ENCODE results near the gene ACBD3. TPM values are rescaled to one million over a fixed set of nuclear protein-coding genes. Genes with fewer than 3 reads are reported as not detected.

The ACBD3 gene
- total RNA-seq, result 10 to 100 TPM; 19.7 to 20.2 TPM

DNA sequence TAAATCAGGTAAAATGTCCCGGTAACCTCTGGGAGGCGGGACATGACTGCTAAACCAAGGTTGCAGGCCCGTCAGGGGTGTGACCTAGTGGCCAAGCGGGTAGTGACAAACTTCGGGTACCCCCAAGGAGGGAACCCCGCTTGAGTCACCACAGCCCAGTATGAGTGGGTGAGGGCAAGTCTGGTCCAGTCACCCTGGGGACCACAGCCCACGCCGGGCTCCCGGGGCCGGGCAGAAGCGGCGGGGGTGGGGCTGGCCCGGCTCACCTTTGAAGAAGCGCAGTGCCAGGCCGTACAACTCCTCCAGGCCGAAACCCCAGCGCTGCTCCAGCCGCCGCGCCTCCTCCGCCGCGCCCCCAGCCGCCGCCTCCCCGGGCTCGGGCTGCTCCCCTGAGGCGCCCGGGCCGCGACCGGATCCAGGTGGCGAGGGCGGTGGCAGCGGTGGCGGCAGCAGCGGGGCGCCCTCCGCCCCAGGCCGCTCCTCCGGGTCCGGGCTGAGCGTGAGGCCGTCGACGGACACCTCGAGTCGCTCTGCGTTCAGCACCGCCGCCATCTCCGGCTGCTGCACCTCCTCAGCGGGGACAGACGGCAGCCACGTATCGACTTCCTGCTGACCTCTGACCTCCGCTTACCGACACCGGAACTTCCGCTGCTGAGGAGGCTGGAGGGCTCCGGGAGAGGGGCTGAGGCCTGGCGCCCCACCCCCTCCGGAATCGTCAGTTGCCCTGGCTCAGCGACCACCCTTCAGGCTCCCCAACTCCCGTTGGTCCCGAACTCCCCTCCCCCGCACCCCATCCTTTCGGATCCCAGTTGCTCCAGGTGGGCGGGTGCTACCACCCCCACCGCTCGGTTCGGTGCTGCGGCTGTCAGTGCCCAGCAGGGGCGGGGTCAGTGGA is at the start of gene ACBD3:
Gene ACBD3, minus strand, starts transcription at position 618 of the 895 bp plus-strand sequence. Its CDS starts 66 bp downstream, at position 552.
- POLR2A ChIA-PET, result interaction anchor here (1.1 kb wide), 1 partner anchor 11 kb away, joined by 3 read pairs; no protein-coding TSS in a partner anchor
- CTCF ChIA-PET, result interaction anchor here (0.6 to 1.0 kb wide), 4 partner anchors 10 to 63 kb away, joined by 3 to 5 read pairs (median 3); no protein-coding TSS in a partner anchor

DNA sequence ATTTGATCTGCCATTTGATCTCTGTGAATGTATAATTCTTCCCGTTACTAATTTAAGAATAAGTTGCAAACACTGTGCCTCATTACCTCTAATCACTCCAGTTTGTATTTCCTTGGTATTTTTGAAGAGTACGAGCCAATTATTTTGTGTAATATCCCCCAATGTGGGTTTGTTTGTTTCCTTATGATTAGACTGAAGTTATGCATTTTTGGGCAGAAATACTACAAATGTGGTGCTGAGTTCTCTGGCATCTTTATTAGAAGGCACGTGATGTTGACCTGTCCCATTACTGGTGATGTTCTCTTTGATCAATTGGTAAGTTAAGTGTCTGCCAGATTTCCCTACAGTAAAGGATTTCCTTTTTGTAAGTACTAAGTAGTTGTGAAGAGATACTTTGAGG is 47.3 kb upstream of the ACBD3 start:
- ChIA-PET POLR2A (no interaction called here), CTCF (no interaction called here)

DNA sequence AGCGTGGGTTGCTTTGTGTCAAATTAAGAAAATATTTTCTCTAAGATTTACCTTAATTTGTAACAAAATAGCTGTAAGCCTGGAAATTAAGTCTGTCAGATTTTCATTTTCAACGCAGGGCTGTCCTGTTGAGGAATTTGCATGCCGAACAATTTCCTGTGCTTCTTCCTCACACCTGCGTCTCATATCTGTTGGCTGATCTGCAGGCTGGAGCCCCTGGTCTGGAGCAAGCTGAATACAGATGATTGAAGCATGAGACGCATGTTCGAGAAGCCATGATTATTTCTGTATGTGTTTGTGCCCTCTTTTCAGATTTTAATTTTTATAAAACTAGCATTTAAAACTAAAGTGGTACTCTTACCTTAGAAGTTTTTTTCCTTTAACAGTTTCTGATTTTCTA is 46.8 kb upstream of the ACBD3 start:
- POLR2A ChIA-PET, result no interaction called here
- CTCF ChIA-PET, result no interaction called here

DNA sequence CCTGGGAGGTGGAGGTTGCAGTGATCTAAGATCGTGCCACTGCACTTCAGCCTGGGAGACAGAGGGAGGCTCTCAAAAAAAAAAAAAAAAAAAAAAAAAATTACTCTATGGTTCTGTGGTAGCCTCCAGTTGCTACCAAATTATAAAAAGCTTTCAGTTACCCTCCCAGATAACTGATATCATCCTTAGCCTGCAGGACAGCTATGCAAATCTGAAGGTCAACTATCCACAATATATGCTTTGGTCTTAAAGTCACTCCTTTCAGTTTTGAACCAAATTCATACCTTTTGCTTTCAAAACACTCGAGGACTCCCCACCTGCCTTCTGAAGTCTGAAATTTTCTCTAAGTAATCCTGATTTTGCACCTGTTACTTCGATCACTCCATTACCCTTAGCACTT is 40.1 kb upstream of the ACBD3 start:
- ChIA-PET POLR2A (interaction anchor here (0.6 to 0.7 kb wide), 3 partner anchors 42 to 170 kb away, joined by 3 to 6 read pairs (median 4); no protein-coding TSS in a partner anchor), CTCF (interaction anchor here (0.6 kb wide), 1 partner anchor 531 kb away, joined by 4 read pairs; no protein-coding TSS in a partner anchor)

DNA sequence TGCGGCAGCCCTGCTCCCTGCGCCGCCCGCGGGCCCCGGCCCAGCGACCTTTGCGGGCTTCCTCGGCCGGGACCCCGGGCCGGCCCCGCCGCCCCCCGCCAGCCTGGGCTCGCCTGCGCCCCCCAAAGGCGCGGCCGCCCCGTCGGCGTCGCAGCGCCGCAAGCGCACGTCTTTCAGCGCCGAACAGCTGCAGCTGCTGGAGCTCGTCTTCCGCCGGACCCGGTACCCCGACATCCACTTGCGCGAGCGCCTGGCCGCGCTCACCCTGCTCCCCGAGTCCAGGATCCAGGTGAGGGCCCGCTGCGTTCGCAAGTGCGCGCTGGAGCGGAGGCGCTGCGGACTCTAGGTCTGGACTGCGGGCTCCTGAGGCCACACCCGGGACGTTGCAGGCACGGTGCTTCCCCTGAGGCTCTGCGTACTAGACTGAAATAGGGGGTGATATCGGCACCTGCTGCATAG is 37.3 kb upstream of the ACBD3 start:
- ChIA-PET CTCF (interaction anchor here (0.6 kb wide), 1 partner anchor 109 kb away, joined by 3 read pairs; no protein-coding TSS in a partner anchor), POLR2A (no interaction called here)

DNA sequence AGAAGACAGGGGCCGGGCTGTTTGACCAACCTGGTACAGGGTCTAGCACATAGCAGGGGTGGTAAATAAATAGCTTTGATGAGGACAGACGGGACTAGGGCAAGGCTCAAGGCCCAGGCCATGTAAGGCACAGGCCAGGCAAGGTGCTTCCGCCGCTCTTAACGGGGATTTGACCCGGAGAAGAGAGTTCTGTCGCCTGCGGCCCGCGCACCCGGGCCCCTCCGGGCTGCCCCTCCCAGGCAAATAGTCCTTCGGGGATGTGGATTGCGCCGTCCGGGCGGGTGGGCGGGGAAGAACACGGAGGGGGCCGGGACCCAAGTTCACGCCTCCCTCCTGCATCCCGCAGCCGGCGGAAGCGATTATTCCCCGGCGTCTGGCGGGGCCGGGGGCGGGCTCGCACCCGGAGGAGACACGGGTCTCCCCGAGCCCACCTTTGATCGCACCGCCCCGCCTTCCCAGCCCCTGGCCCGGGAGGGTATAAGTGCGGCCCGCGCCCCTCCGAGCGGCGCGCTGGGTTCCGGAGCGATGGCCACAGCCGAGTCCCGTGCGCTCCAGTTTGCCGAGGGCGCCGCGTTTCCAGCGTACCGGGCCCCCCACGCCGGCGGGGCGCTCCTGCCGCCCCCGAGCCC is 36.7 kb upstream of the ACBD3 start, which contains the start of gene MIXL1:
Gene MIXL1, plus strand, starts transcription at position 508 of the 629 bp plus-strand sequence. Its CDS starts 18 bp downstream, at position 526.
- ChIA-PET CTCF (no interaction called here), POLR2A (no interaction called here)

DNA sequence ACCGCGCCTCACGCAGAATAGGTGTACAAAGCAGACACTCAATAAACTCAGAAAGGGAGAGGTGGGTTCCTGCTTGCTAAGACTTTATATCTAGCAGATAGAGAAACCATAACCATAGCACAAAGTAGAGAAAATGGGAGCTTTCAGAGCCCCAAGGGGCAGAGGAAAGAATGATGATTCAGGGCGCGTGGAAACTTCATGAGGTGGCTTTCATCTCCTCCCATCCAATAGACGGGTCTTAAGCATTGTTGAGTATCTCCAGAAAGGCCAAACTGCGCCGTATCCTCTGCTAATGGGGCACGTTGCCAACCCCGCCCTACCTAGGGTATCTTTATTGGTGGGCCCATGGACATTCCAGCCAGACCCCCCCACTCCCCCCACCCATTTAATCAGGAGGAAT is 36.1 kb upstream of the ACBD3 start:
- ChIA-PET CTCF (no interaction called here), POLR2A (no interaction called here)

DNA sequence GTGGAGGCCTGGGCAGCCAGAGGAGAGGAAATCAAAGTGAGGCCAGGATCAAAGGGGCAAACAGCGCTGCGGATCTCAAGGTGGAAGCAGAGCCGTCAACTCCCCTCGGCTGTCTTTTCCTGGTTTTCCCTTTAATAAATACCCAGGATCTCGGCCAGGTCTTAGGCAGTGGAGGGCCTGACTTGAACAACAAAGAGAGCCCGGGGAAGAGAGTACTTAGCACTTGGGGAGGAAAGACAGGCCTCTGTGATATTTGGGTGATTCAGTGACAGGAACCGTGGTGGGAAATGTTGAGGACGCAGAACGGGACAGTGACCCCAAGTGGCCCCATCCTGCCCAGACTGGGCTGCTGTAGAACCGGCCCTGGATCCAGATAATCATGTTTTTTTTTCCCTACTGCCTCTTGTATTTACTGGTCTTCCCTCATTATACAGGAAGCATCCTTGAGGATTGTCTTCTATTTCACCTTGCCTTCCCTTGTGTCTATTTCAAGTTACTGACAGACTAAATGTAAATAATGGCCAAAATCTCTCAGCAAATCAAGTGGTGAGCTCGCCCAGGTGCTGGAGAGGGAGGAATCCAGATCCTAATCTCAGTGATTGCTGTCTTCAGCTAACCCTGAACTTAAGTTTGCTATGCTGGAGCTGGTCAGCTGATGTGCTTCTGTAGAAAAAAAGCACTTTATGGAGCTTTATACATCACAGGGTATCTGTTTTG is 34.1 kb upstream of the ACBD3 start:
- ChIA-PET POLR2A (no interaction called here), CTCF (interaction anchor here (1.0 kb wide), 1 partner anchor 10 kb away, joined by 3 read pairs; no protein-coding TSS in a partner anchor)

DNA sequence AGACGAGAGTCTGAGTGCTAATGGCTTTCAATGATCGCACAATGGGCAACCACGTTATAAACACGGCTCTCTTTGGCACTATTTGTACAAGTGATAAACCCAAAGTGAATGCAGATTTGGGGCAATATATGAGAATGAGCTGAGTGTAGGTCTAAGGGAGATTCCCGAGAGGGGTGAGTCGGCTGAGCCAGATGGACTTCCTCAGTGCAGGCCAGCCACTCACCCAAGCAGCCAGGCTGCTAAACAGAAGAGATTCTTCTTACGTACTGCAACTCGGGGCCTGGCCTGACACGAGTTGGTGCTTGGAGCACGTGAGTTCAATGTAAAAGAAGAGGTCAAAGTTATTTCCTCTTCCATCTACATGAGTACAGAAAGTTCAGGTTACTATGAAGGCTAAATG is 30.7 kb upstream of the ACBD3 start:
- CTCF ChIA-PET, result interaction anchor here (0.5 kb wide), 1 partner anchor 383 kb away, joined by 3 read pairs; no protein-coding TSS in a partner anchor

DNA sequence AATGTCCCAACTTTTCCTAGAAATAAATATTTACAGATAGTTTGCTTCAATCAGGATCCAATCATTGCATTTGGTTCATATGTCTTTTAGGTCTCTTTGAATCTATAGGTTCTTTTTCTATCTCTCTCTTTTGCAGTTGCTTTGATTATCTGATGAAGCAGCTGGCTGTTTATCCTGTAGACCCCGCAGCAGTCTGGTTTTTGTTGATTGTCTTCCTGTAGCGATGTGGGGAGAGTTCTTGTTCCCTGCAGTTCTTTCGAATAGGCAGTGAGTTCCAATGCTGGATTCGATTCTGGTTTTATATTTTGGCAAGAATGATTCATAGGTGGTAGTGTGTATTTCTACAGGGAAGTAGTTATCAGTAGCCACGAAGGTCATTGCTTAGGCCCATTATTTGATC is 29.5 kb upstream of the ACBD3 start:
- POLR2A ChIA-PET, result no interaction called here
- CTCF ChIA-PET, result no interaction called here

More for the DNA sequence above, 30.7 kb upstream of the ACBD3 start:
- POLR2A ChIA-PET, result no interaction called here

DNA sequence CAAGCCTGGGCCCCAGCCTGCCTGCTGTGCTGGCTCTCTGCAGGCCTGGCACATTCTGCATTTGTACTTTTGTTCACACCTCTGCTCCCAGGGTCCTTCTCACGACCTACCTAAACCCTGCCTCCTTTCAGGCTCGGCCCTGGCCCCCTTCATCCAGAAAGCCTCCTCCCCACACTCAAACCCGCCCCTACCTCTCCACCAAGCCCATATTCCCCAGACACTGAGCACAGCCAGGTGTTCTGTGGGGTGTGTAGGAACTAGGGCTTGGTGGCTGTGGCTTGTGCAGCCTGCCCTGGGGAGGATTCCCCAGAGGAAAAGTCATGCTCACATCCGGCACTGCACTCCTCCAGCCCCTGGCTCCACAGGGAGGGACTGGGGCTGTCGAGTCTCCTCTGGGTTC is 28.7 kb upstream of the ACBD3 start:
- POLR2A ChIA-PET, result no interaction called here

DNA sequence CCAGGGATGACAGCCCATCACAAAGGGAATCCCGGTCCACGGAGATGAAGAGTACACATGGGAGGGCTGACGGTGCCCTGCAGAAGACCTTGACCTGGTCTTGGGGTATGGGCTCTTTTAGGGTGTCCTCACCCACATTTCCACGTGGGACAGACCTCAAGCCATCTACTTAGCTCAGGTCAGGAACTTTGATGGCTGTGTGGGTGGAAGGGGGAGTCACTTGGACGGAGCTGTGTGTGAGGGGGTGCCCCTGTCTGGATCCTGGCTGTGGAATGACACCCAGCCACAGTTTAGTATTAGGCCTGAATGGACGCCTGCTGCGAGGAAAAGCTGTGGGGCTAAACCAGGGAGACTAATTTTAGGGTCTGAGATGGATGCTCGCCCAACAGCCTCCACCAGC is 26.0 kb upstream of the ACBD3 start:
- ChIA-PET POLR2A (no interaction called here), CTCF (no interaction called here)

More for the DNA sequence above, 28.7 kb upstream of the ACBD3 start:
- CTCF ChIA-PET, result no interaction called here

DNA sequence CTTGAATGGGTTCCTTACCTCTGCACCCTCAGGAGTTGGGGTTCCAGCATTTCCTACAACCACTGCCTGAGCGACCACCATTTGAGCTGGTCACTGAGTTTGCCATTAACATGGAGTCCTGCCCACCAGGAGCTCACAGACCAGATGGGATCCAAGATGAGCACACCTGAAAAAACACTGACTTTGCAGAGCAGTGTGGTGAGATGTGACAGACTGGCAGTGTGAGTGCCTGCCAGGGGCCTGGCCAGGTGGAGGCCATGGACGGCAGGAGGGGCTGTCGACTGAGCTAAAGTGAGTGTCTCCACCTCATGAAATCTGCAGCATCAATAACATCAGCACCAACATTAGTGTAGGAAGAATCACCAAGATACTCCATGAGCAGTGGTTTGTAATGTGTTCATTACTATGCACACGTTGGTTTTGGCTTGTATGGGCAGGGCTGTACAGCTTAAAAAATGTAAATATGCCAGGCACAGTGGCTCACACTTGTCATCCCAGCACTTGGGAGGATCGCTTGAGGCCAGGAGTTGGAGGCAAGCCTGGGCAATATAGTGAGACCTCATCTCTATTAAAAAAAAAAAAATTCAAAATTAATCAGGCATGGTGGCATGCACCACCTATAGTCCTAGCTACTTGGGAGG is 24.8 kb upstream of the ACBD3 start:
- ChIA-PET CTCF (interaction anchor here (0.9 kb wide), 1 partner anchor 10 kb away, joined by 3 read pairs; no protein-coding TSS in a partner anchor), POLR2A (no interaction called here)

DNA sequence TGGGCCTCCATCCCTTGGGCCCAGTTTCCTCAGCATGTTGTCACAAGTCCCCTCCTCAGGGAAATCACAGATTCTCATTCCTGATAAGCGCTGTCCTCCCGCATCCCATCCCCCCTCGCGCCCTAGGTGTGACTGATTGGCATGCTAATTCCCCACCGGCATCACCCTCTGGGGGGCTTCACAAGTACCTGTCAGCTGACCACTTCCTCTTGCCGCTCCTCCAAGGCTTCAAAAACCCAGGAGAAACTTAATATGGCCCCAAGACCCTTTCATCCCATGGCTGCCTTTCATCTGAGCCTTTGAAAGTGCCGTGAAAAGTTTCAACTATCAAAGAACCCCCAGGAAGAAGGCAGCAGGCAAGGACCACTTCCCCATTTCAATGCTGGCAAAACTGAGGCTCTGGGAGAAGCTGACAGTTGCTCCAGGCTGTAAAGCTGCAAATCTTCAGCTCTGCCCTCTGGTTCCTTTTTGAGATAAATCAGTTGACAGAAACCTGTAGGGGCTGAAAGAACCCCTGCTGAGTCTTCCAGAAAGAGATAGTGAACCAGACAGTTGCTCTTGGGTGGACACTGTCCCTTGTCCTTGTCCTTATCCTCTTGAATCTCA is 24.1 kb upstream of the ACBD3 start:
- CTCF ChIA-PET, result interaction anchor here (0.9 kb wide), 1 partner anchor 10 kb away, joined by 3 read pairs; no protein-coding TSS in a partner anchor
- POLR2A ChIA-PET, result no interaction called here

DNA sequence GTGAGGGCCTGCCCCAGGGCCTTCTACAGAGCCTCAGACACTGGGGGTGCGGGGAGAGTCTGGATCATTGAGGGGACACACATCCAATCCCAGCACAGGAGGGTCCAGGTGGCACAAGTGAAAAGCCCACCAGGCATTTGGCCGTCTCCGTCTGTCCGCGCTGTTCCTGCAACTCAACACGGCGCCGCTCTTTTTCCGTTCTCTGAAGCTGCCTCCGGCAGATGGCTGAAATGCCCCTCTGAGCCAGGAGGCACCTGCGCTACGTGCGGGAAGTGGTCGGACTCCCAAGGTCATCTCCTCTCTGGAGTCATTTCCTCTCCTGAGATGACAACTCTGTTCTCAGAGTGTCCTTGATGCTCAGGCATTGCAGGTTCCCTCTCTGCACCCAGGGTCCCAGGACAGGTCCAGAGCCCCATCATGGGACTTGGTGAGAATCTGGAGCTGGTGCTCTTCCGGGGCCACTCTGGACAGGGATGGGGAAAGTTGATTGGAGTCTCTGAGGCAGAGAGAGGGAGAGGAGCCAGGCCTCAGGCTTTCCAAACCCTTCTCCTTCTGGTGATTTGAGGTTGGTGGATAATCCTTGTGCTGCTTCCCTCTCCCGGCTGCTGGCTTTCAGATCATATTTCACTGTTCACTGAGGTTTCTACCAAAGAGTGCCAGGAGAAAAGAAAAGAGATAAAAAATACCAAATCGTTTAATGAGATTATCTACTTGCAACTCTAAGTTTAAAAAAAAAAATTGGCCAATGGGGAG is 22.9 kb upstream of the ACBD3 start:
- ChIA-PET POLR2A (no interaction called here), CTCF (no interaction called here)

DNA sequence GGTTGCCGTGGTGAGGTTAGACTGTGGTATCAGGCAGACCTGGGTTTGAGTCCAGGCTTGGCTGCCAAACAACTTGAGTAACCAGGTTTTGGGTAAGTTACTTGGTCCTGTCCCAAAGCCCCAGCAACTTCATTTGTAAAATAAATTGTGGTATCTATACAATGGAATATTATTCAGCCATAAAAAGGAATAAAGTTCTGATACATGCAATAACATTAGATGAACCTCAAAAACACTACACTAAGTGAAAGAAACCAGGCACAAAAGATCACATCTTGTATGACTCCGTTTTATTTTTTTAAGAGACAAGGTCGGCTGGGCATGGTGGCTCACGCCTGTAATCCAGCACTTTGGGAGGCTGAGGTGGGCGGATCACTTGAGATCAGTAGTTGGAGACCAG is 20.5 kb upstream of the ACBD3 start:
- ChIA-PET CTCF (no interaction called here), POLR2A (no interaction called here)

DNA sequence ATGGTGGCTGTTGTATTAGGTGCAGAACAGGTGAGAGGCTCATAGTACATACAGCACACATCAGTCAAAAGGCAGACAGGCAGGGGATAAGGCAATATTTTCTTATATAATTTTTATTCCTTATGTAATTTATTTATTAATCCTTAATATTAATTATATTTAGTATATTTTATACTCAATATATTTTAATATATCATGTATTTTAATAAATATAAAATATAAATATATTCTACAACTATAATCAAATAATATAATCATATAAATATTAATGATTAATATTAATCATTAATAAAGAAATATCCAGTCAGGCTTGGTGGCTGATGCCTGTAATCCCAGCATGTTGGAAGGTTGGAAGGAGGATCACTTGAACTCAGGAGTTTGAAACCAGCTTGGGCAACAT is 17.7 kb upstream of the ACBD3 start:
- POLR2A ChIA-PET, result no interaction called here
- CTCF ChIA-PET, result no interaction called here

DNA sequence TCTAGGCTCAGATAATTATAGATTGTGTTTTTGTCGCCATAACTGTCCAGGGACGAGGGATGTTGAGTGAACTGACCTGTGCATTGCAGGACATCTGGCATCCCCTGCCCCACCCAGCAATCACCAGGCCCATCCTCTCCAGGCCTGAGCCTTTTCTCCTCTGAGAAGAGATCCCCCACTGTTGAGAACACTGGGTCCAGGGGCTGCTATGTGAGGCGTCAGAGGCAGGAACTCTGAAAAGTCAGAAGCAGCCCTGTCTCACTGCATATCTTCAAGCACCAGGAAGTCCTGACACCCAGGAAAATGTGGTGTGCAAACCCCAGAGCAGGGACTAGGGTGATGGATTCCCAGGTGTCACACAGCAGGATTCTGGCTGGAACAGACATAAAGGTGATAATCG is 17.1 kb upstream of the ACBD3 start:
- CTCF ChIA-PET, result no interaction called here
- POLR2A ChIA-PET, result no interaction called here

Data from activated CD8-positive, alpha-beta memory T cell treated with anti-CD3 and anti-CD28 coated beads for 36 hours (primary cell).